Measurements from ENCODE around the gene TLL2. TPM values are rescaled to one million over a fixed set of nuclear protein-coding genes. Genes with fewer than 3 reads are reported as not detected.

The TLL2 gene
- total and polyA plus RNA-seq, 10 donors = 0.23 to 0.75 (median 0.34) TPM

- no peaks in the 10 kb centered on the region for H3K4me1 ChIP-seq
These were observed 56.4 kb downstream of the TLL2 start for GRCh38 chr10:96457341-96457740.

GRCh38 chr10:96456296-96456840, 57.4 kb downstream of the TLL2 start:
- H3K4me3 ChIP-seq = no peak overlapping the region
- intact Hi-C loops (cut with DNase I; ENCODE audit: low total_unique reads) = no loop called here
- no peak for DNase-seq
- no peaks in the 10 kb centered on the region for H3K36me3 ChIP-seq
- TF ChIP-seq CTCF (IDR thresholded peaks at IDR 0.05 in 8 of 11, conservative IDR thresholded peaks at IDR 0.05 in 3 of 11) = no peak
- no peak for TF ChIP-seq POLR2A (IDR thresholded peaks at IDR 0.05)
- TF ChIP-seq POLR2AphosphoS5 (IDR thresholded peaks at IDR 0.05) = no peak
- peaks cover 0 to 11% (median 0%) of the 10 kb centered on the region in 7 donors for H3K27me3 ChIP-seq (replicated peaks in 1 of 7)
- WGBS, 5 donors = 77 to 88% (median 84%) methylated on average over 3 to 5 of the region's 5 CpGs
- H3K27ac ChIP-seq = no peak overlapping the region
- no peaks in the 10 kb centered on the region for H3K4me1 ChIP-seq
- H3K9me3 ChIP-seq = peaks cover 0 to 13% (median 2%) of the 10 kb centered on the region in 8 donors

More at GRCh38 chr10:96457341-96457740, 56.4 kb downstream of the TLL2 start:
- intact Hi-C loops (cut with DNase I; ENCODE audit: low total_unique reads) = no loop called here
- no peak overlapping the region for H3K4me3 ChIP-seq
- peaks cover 0 to 13% (median 2%) of the 10 kb centered on the region in 8 donors for H3K9me3 ChIP-seq
- WGBS, 5 donors = 61 to 72% (median 62%) methylated on average over 5 of the region's 5 CpGs
- H3K36me3 ChIP-seq = no peaks in the 10 kb centered on the region
- no peak overlapping the region for H3K27ac ChIP-seq
- H3K27me3 ChIP-seq (replicated peaks in 1 of 7) = peaks cover 0 to 6% (median 0%) of the 10 kb centered on the region in 7 donors
- no peak for TF ChIP-seq CTCF (IDR thresholded peaks at IDR 0.05 in 8 of 11, conservative IDR thresholded peaks at IDR 0.05 in 3 of 11)
- TF ChIP-seq POLR2AphosphoS5 (IDR thresholded peaks at IDR 0.05) = no peak
- TF ChIP-seq POLR2A (IDR thresholded peaks at IDR 0.05) = no peak
- no peak for DNase-seq

- Histone ChIP-seq H3K27ac (no peak overlapping the region), H3K36me3 (no peaks in the 10 kb centered on the region), H3K9me3 (no peaks in the 10 kb centered on the region), H3K4me1 (no peaks in the 10 kb centered on the region), H3K27me3 (replicated peaks in 1 of 7) (peaks cover 0 to 15% (median 0%) of the 10 kb centered on the region in 7 donors), H3K4me3 (no peak overlapping the region)
- no peak for TF ChIP-seq POLR2AphosphoS5 (IDR thresholded peaks at IDR 0.05)
- TF ChIP-seq CTCF (IDR thresholded peaks at IDR 0.05 in 8 of 11, conservative IDR thresholded peaks at IDR 0.05 in 3 of 11) = no peak
- no peak for TF ChIP-seq POLR2A (IDR thresholded peaks at IDR 0.05)
- intact Hi-C loops (cut with DNase I; ENCODE audit: low total_unique reads) = no loop called here
- DNase-seq = no peak
- whole genome bisulfite sequencing, 5 donors = 87 to 96% (median 88%) methylated on average over 3 of the region's 3 CpGs
These were observed 59.7 kb downstream of the TLL2 start for GRCh38 chr10:96453856-96454583.

- intact Hi-C loops (cut with DNase I; ENCODE audit: low total_unique reads) = no loop called here
- Histone ChIP-seq H3K4me3 (no peak overlapping the region), H3K27me3 (replicated peaks in 1 of 7) (peaks cover 0 to 15% (median 0%) of the 10 kb centered on the region in 7 donors), H3K4me1 (peaks cover 0 to 6% (median 0%) of the 10 kb centered on the region in 6 donors), H3K27ac (no peak overlapping the region), H3K9me3 (no peaks in the 10 kb centered on the region), H3K36me3 (no peaks in the 10 kb centered on the region)
- 61 to 82% (median 72%) methylated on average over 7 of the region's 7 CpGs for WGBS, 5 donors
- no peak for TF ChIP-seq CTCF (IDR thresholded peaks at IDR 0.05 in 8 of 11, conservative IDR thresholded peaks at IDR 0.05 in 3 of 11)
- TF ChIP-seq POLR2A (IDR thresholded peaks at IDR 0.05) = no peak
- TF ChIP-seq POLR2AphosphoS5 (IDR thresholded peaks at IDR 0.05) = no peak
- DNase-seq = no peak
These were observed 61.1 kb downstream of the TLL2 start for GRCh38 chr10:96452494-96453153.

Measured in spleen (tissue), 11 donors.